Smooth muscle cell (in vitro differentiated cells): ENCODE measurements around the gene NEK7. TPM values are rescaled to one million over a fixed set of nuclear protein-coding genes. Genes with fewer than 3 reads are reported as not detected.

Experiments
- DNase-seq: peaks from one replicate; lab custom pipeline; 2025; ENCODE audit not compliant: unreplicated experiment; lab: John Stamatoyannopoulos, UW
- H2AFZ ChIP-seq: fragments of 200-600 bp; sonication (generic); 2 replicates; pipeline ENCODE4 v1.6.0; 2016; ENCODE audit warnings: antibody characterized with exemption, low read depth, mild to moderate bottlenecking
- H3F3A ChIP-seq: fragments of 200-600 bp; sonication (generic); 2 replicates; pipeline ENCODE4 v1.6.0; 2017; ENCODE audit warnings: antibody characterized with exemption, low read depth
- H3K27ac ChIP-seq: fragments of 200-600 bp; sonication (generic); 2 replicates; pipeline ENCODE4 v1.5.1; 2016; ENCODE audit warnings: low read depth, mild to moderate bottlenecking
- H3K27me3 ChIP-seq: fragments of 200-600 bp; sonication (generic); 2 replicates; pipeline ENCODE4 v1.6.1; 2016; ENCODE audit warnings: low read depth, mild to moderate bottlenecking
- H3K36me3 ChIP-seq: fragments of 200-600 bp; sonication (generic); 2 replicates; pipeline ENCODE4 v1.5.1; 2016; ENCODE audit warnings: low read depth
- H3K4me1 ChIP-seq: fragments of 200-600 bp; sonication (generic); 2 replicates; pipeline ENCODE4 v1.5.1; 2016; ENCODE audit warnings: low read depth
- H3K4me2 ChIP-seq: fragments of 200-600 bp; sonication (generic); 2 replicates; pipeline ENCODE4 v1.6.0; 2016; ENCODE audit warnings: mild to moderate bottlenecking
- H3K4me3 ChIP-seq: fragments of 200-600 bp; sonication (generic); 2 replicates; pipeline ENCODE4 v1.5.1; 2016; ENCODE audit warnings: mild to moderate bottlenecking
- H3K79me2 ChIP-seq: fragments of 200-600 bp; sonication (generic); 2 replicates; pipeline ENCODE4 v1.6.0; 2016; ENCODE audit warnings: low read depth, mild to moderate bottlenecking
- H3K9ac ChIP-seq: fragments of 200-600 bp; sonication (generic); 2 replicates; pipeline ENCODE4 v1.6.0; 2016; ENCODE audit warnings: low read depth
- H3K9me3 ChIP-seq: fragments of 200-600 bp; sonication (generic); replicated peaks from 2 replicates; pipeline ENCODE4 v1.5.1; 2016; ENCODE audit warnings: low read depth
- H4K20me1 ChIP-seq: fragments of 200-600 bp; sonication (generic); 2 replicates; pipeline ENCODE4 v1.6.0; 2016; ENCODE audit warnings: low read depth
- CTCF ChIP-seq: fragments of 200-600 bp; sonication (generic); IDR thresholded peaks from 2 replicates; pipeline ENCODE4 v1.5.1; 2017; ENCODE audit warnings: borderline replicate concordance, mild to moderate bottlenecking, antibody characterized with exemption; ENCODE audit not compliant: insufficient read depth, poor library complexity, severe bottlenecking
- WGBS: methylation state at CpG from one replicate; pipeline ENCODE4 v1.1.7; 2016; ENCODE audit warnings: low lambda C conversion rate; 5-methylcytosine and 5-hydroxymethylcytosine counted together
- polyA plus RNA-seq: library from polyadenylated mRNA; unstranded; fragments of >200 nt; fragmentation: Nextera tagmentation; extraction: Ambion mirVana; gene quantifications from 2 replicates; pipeline ENCODE4 v1.2.1, GENCODE V29; 2016
- total RNA-seq: library from RNA; depleted of rRNA; stranded (reverse); fragments of >200 nt; gene quantifications from 2 replicates; pipeline ENCODE4 v1.2.3, GENCODE V29; 2014

The NEK7 gene
- total and polyA plus RNA-seq, 2 experiments from 2014 or later = 26.1 to 141 TPM

- no peak for TF ChIP-seq CTCF
- H3K9me3 ChIP-seq = no peaks in the 10 kb centered on the region
- no peaks in the 10 kb centered on the region for H3K27me3 ChIP-seq
- no peak for DNase-seq
- H3K4me3 ChIP-seq = no peak overlapping the region
- 87% methylated on average over 6 of the region's 6 CpGs for WGBS
- no peaks in the 10 kb centered on the region for H3F3A ChIP-seq
- no peak overlapping the region for H3K4me2 ChIP-seq
- H3K4me1 ChIP-seq = no peaks in the 10 kb centered on the region
- no peak overlapping the region for H2AFZ ChIP-seq
- no peaks in the 10 kb centered on the region for H4K20me1 ChIP-seq
- H3K27ac ChIP-seq = no peak overlapping the region
- H3K36me3 ChIP-seq = peaks cover 11% of the 10 kb centered on the region
- H3K79me2 ChIP-seq = peaks cover 3% of the 10 kb centered on the region
- no peak overlapping the region for H3K9ac ChIP-seq
These were observed 126.4 kb downstream of the NEK7 start for GRCh38 chr1:198283222-198283621.

GRCh38 chr1:198287916-198288315 is 131.1 kb downstream of the NEK7 start:
- H3K9me3 ChIP-seq = no peaks in the 10 kb centered on the region
- H3K9ac ChIP-seq = no peak overlapping the region
- peaks cover 10% of the 10 kb centered on the region for H3K36me3 ChIP-seq
- H3K79me2 ChIP-seq = no peaks in the 10 kb centered on the region
- H2AFZ ChIP-seq = no peak overlapping the region
- no peak overlapping the region for H3K27ac ChIP-seq
- DNase-seq = no peak
- no peaks in the 10 kb centered on the region for H3F3A ChIP-seq
- WGBS = 93% methylated on average over 4 of the region's 4 CpGs
- no peak for TF ChIP-seq CTCF
- H3K27me3 ChIP-seq = no peaks in the 10 kb centered on the region
- H3K4me3 ChIP-seq = no peak overlapping the region
- no peak overlapping the region for H3K4me2 ChIP-seq
- no peaks in the 10 kb centered on the region for H3K4me1 ChIP-seq
- H4K20me1 ChIP-seq = no peaks in the 10 kb centered on the region

GRCh38 chr1:198290089-198290683 is 133.4 kb downstream of the NEK7 start:
- H3K9me3 ChIP-seq = no peaks in the 10 kb centered on the region
- no peak for TF ChIP-seq CTCF
- H3F3A ChIP-seq = no peaks in the 10 kb centered on the region
- H3K4me1 ChIP-seq = no peaks in the 10 kb centered on the region
- H3K9ac ChIP-seq = no peak overlapping the region
- H3K36me3 ChIP-seq = peaks cover 9% of the 10 kb centered on the region
- no peaks in the 10 kb centered on the region for H3K79me2 ChIP-seq
- H3K4me3 ChIP-seq = no peak overlapping the region
- no peak overlapping the region for H3K4me2 ChIP-seq
- no peaks in the 10 kb centered on the region for H4K20me1 ChIP-seq
- 92% methylated on average over 7 of the region's 7 CpGs for WGBS
- H3K27me3 ChIP-seq = no peaks in the 10 kb centered on the region
- no peak overlapping the region for H3K27ac ChIP-seq
- no peak overlapping the region for H2AFZ ChIP-seq
- no peak for DNase-seq

- Histone ChIP-seq H4K20me1 (no peaks in the 10 kb centered on the region), H3K4me3 (no peak overlapping the region), H3K27me3 (no peaks in the 10 kb centered on the region), H3K9ac (no peak overlapping the region), H3K4me1 (no peaks in the 10 kb centered on the region), H3K9me3 (no peaks in the 10 kb centered on the region), H3K36me3 (peaks cover 8% of the 10 kb centered on the region), H2AFZ (no peak overlapping the region), H3K79me2 (no peaks in the 10 kb centered on the region), H3K4me2 (no peak overlapping the region), H3F3A (no peaks in the 10 kb centered on the region), H3K27ac (no peak overlapping the region)
- no peak for DNase-seq
- TF ChIP-seq CTCF = no peak
These were observed 134.2 kb downstream of the NEK7 start for GRCh38 chr1:198291036-198291435.
